ENCODE data around the gene C4orf50.
"Not testable (repeated sequence)": the region's sequence is repeated elsewhere in the genome, so short reads cannot be mapped to it uniquely, and the experiment has no call there.

The C4orf50 gene

GRCh38 chr4:6013564-6013963, 4.7 kb downstream of the C4orf50 start:
- no peak for DNase-seq (ENCODE audit: low spot score)

GRCh38 chr4:6012200-6012599, 6.0 kb downstream of the C4orf50 start:
- no peak for DNase-seq (ENCODE audit: low spot score)

GRCh38 chr4:6011686-6012085, 6.5 kb downstream of the C4orf50 start:
- no peak for DNase-seq (ENCODE audit: low spot score)

- DNase-seq (ENCODE audit: low spot score), result no peak
Observed at GRCh38 chr4:6011271-6011671, 7.0 kb downstream of the C4orf50 start.

GRCh38 chr4:6010789-6011188, 7.4 kb downstream of the C4orf50 start:
- DNase-seq (ENCODE audit: low spot score), result no peak

GRCh38 chr4:6009452-6009851, 8.8 kb downstream of the C4orf50 start:
- DNase-seq (ENCODE audit: low spot score), result no peak

- no peak for DNase-seq (ENCODE audit: low spot score)
Observed at GRCh38 chr4:6008766-6009385, 9.4 kb downstream of the C4orf50 start.

- DNase-seq (ENCODE audit: low spot score), result no peak
Observed at GRCh38 chr4:6008092-6008551, 10.1 kb downstream of the C4orf50 start.

GRCh38 chr4:6005175-6005574, 13.1 kb downstream of the C4orf50 start:
- DNase-seq (ENCODE audit: low spot score), result no peak

GRCh38 chr4:6003485-6003884, 14.7 kb downstream of the C4orf50 start:
- not testable (repeated sequence) for DNase-seq (ENCODE audit: low spot score)

GRCh38 chr4:6002926-6003325, 15.3 kb downstream of the C4orf50 start:
- DNase-seq (ENCODE audit: low spot score), result no peak

GRCh38 chr4:6002492-6002833, 15.8 kb downstream of the C4orf50 start:
- no peak for DNase-seq (ENCODE audit: low spot score)

GRCh38 chr4:6001680-6002491, 16.3 kb downstream of the C4orf50 start:
- no peak for DNase-seq (ENCODE audit: low spot score)

- DNase-seq (ENCODE audit: low spot score), result no peak
Observed at GRCh38 chr4:5999830-6000365, 18.3 kb downstream of the C4orf50 start.

- DNase-seq (ENCODE audit: low spot score), result no peak
Observed at GRCh38 chr4:5999356-5999755, 18.9 kb downstream of the C4orf50 start.

- DNase-seq (ENCODE audit: low spot score), result peak; percentile 40
Observed at GRCh38 chr4:5998333-5998936, 19.8 kb downstream of the C4orf50 start.

- no peak for DNase-seq (ENCODE audit: low spot score)
Observed at GRCh38 chr4:5996641-5997040, 21.6 kb downstream of the C4orf50 start.

- DNase-seq (ENCODE audit: low spot score), result no peak
Observed at GRCh38 chr4:5995901-5996623, 22.2 kb downstream of the C4orf50 start.

GRCh38 chr4:5993876-5994811, 24.1 kb downstream of the C4orf50 start:
- DNase-seq (ENCODE audit: low spot score), result no peak

GRCh38 chr4:5993346-5993745, 24.9 kb downstream of the C4orf50 start:
- not testable (repeated sequence) for DNase-seq (ENCODE audit: low spot score)

- DNase-seq (ENCODE audit: low spot score), result no peak
Observed at GRCh38 chr4:5992828-5993321, 25.4 kb downstream of the C4orf50 start.

All from hematopoietic multipotent progenitor cell treated with erythropoietin and hydrocortisone succinate and interleukin-3 and kit ligand, for 17 days (in vitro differentiated cells).